GM12892 (cell line): ENCODE measurements around the gene SZRD1.

Source experiments
- POLR2A ChIP-seq: IDR thresholded peaks from 2 replicates; pipeline ENCODE4 v1.6.1; 2011; ENCODE audit warnings: low read depth, low read length, control low read depth
- POLR2AphosphoS5 ChIP-seq: IDR thresholded peaks from 2 replicates; pipeline ENCODE4 v1.6.1; 2011; ENCODE audit warnings: low read depth, low read length, control low read depth
- TAF1 ChIP-seq: IDR thresholded peaks from 2 replicates; pipeline ENCODE4 v1.6.1; 2011; ENCODE audit warnings: low read depth, mild to moderate bottlenecking, control low read depth, low read length, borderline replicate concordance

- TF ChIP-seq TAF1 (no peak), POLR2AphosphoS5 (no peak), POLR2A (no peak)
Measured at GRCh38 chr1:16385659-16386453, 18.8 kb downstream of the SZRD1 start.
